ENCODE results near the gene QSER1. TPM values are rescaled to one million over a fixed set of nuclear protein-coding genes. Genes with fewer than 3 reads are reported as not detected.

The QSER1 gene
- total RNA-seq, 1 experiment from 2014 or later, result 74.0 TPM

GRCh38 chr11:32939866-32940265 is 47.3 kb downstream of the QSER1 start (continued):
- TF ChIP-seq ZNF425 (CRISPR knock-in tag; conservative IDR thresholded peaks at IDR 0.05), result no peak
- TF ChIP-seq FOXK1 (CRISPR knock-in tag; IDR thresholded peaks at IDR 0.05), result no peak
- no peak for TF ChIP-seq E2F5 (CRISPR knock-in tag; IDR thresholded peaks at IDR 0.05)
- no peak for TF ChIP-seq GRHL2 (CRISPR knock-in tag; IDR thresholded peaks at IDR 0.05; ENCODE audit: insufficient replicate concordance, severe bottlenecking)
- TF ChIP-seq TP53 (CRISPR knock-in tag; IDR thresholded peaks at IDR 0.05), result no peak
- TF ChIP-seq GTF2I (CRISPR knock-in tag; conservative IDR thresholded peaks at IDR 0.05), result no peak
- no peak for TF ChIP-seq ETV6 (CRISPR knock-in tag; IDR thresholded peaks at IDR 0.05)
- TF ChIP-seq CDX4 (CRISPR knock-in tag; IDR thresholded peaks at IDR 0.05; ENCODE audit: borderline replicate concordance), result no peak

GRCh38 chr11:32940865-32941264 is 48.3 kb downstream of the QSER1 start:
- H3K27ac Mint-ChIP-seq, result 0 out of 2 replicates have a peak overlapping the region, but pooled peaks have one; percentile 37
- no peak for DNase-seq (ENCODE audit: low spot score)

More at GRCh38 chr11:32940865-32941264, 48.3 kb downstream of the QSER1 start:
- Mint-ChIP-seq H3K27me3 (ENCODE audit: low read depth) (no peaks in the 10 kb centered on the region), H3K4me1 (peaks cover 23% of the 10 kb centered on the region), H3K9me3 (peaks cover 9% of the 10 kb centered on the region; the same call in 1 of the 2 replicates), H3K4me3 (no peak overlapping the region), H3K36me3 (peaks cover 57% of the 10 kb centered on the region)
- ChIA-PET CTCF (no interaction called here), POLR2A (interaction anchor here (0.6 kb wide), 1 partner anchor 362 kb away, joined by 5 read pairs; no protein-coding TSS in a partner anchor)
- TF ChIP-seq ATF2 (CRISPR knock-in tag; IDR thresholded peaks at IDR 0.05; ENCODE audit: borderline replicate concordance, low read depth) (no peak), ATF3 (CRISPR knock-in tag; conservative IDR thresholded peaks at IDR 0.05) (no peak), AFF4 (CRISPR knock-in tag; IDR thresholded peaks at IDR 0.05; ENCODE audit: borderline replicate concordance) (no peak), RELA (CRISPR knock-in tag; IDR thresholded peaks at IDR 0.05; ENCODE audit: borderline replicate concordance) (no peak), PREB (CRISPR knock-in tag; IDR thresholded peaks at IDR 0.05; ENCODE audit: borderline replicate concordance) (no peak), HMGXB4 (CRISPR knock-in tag; IDR thresholded peaks at IDR 0.05) (no peak), HMGA2 (CRISPR knock-in tag; IDR thresholded peaks at IDR 0.05) (0 out of 2 replicates have a peak, but pooled peaks have one; percentile 24), USF1 (CRISPR knock-in tag; IDR thresholded peaks at IDR 0.05) (no peak), AR (CRISPR knock-in tag; IDR thresholded peaks at IDR 0.05) (no peak)
- ATAC-seq, result no peak
